ENCODE results near the gene MARCKSL1.

MARCKSL1 gene

DNA sequence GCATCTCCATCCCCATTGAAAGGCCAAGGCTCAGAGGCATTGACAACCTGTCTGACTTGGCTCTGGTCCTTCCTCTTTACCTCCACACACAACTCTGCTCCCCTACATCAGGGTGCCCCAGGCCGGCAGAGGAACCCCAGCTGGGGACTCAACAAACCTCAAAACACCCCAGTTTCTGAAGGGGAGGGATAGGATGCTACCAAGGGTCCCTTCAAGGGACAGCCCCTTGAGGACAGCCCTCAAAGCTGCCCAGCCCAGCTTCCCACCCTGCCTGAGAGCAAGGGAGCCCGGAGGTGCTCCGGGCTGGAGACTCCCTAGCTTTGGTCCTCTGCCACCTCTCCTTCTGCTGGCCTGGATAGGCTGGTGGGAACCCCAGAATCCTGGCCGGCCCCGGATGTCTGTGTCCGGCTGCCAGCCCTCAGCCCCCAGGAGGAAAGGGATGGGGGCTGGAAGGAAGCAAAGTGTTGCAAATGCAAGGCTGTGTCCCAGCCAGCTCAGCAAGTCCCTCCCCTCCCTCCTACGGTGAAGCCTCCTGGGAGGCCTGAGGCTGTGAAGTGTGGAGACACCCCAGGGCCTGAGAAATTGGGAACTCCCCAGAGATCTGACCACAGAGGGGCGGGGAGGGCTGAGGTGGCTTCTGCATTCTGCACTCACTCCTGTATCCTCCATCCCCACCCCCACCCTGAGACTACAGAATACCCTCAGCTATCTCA lies 1.1 kb upstream of the MARCKSL1 start:
- TF ChIP-seq, protein P1, sequence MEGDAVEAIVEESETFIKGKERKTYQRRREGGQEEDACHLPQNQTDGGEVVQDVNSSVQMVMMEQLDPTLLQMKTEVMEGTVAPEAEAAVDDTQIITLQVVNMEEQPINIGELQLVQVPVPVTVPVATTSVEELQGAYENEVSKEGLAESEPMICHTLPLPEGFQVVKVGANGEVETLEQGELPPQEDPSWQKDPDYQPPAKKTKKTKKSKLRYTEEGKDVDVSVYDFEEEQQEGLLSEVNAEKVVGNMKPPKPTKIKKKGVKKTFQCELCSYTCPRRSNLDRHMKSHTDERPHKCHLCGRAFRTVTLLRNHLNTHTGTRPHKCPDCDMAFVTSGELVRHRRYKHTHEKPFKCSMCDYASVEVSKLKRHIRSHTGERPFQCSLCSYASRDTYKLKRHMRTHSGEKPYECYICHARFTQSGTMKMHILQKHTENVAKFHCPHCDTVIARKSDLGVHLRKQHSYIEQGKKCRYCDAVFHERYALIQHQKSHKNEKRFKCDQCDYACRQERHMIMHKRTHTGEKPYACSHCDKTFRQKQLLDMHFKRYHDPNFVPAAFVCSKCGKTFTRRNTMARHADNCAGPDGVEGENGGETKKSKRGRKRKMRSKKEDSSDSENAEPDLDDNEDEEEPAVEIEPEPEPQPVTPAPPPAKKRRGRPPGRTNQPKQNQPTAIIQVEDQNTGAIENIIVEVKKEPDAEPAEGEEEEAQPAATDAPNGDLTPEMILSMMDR (IDR thresholded peaks at IDR 0.05; ENCODE audit: low read depth, low read length), result no peak
- H3K4me3 ChIP-seq (ENCODE audit: low read depth, low read length), result no peak overlapping the region

GRCh38 chr1:32336591-32336932 lies 529 bp upstream of the MARCKSL1 start:
- TF ChIP-seq, protein P1 (IDR thresholded peaks at IDR 0.05; ENCODE audit: low read depth, low read length), result no peak
- peak overlapping the region; percentile 78 for H3K4me3 ChIP-seq (ENCODE audit: low read depth, low read length)

GRCh38 chr1:32335535-32335789 lies 571 bp downstream of the MARCKSL1 start:
- peak overlapping the region; percentile 78 for H3K4me3 ChIP-seq (ENCODE audit: low read depth, low read length)
- TF ChIP-seq, protein P1 (IDR thresholded peaks at IDR 0.05; ENCODE audit: low read depth, low read length), result no peak

DNA sequence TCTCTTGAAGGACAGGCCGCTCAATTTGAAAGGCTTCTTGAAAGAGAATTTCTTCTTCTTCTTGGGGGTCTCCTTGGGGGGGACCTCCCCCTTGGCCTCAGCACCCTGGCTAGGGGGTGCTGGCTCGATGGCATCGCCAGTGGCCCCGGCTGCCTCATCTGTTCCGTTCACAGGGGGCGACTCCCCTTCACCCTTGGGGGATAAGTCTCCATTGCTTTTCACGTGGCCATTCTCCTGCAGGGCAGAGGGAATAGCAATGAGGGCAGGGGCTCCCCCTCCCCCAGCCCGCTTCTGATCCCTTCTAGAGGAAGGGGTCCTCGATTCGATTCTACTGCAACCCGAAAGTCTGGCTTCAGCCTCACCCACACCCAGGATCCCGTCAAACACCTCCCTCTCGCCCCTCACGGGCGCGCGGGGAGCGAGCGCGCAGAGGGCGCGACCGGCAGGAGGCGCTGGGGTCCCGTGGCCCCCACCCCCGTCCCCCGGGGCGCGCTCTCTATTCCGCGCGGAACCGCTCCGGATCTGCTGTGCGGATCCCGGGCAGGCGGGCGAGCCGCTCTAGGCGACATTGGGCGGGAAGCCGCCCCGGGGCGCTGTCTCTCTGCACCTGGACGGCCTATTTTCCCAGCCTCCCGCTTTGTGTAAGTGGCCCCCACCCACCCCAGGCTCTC lies 1.0 kb downstream of the MARCKSL1 start:
- H3K4me3 ChIP-seq (ENCODE audit: low read depth, low read length), result peak overlapping the region; percentile 78
- TF ChIP-seq, protein P1 (IDR thresholded peaks at IDR 0.05; ENCODE audit: low read depth, low read length), result peak; percentile 75

- TF ChIP-seq, protein P1 (IDR thresholded peaks at IDR 0.05; ENCODE audit: low read depth, low read length), result no peak
- H3K4me3 ChIP-seq (ENCODE audit: low read depth, low read length), result peak overlapping the region; percentile 78
Observed at GRCh38 chr1:32334274-32334861, 1.7 kb downstream of the MARCKSL1 start.

DNA sequence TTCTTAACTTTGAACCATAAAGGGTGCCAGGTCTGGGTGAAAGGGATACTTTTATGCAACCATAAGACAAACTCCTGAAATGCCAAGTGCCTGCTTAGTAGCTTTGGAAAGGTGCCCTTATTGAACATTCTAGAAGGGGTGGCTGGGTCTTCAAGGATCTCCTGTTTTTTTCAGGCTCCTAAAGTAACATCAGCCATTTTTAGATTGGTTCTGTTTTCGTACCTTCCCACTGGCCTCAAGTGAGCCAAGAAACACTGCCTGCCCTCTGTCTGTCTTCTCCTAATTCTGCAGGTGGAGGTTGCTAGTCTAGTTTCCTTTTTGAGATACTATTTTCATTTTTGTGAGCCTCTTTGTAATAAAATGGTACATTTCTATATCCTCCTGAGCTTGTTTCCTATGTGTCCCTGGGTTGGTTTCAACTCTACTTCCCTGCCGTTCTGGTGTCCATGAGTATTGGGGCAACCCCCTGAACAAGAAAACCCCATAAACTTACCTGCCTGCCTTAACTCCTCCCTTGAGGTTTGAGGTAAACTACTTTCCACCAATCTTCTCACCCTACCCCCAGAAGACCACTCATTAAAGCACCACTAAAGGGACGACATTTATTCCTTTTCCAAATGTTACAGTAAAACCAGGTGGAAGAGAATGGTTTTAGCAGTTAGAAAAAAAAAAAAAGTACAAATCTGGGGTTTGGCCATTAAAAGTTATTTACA lies 2.6 kb downstream of the MARCKSL1 start:
- H3K4me3 ChIP-seq (ENCODE audit: low read depth, low read length), result no peak overlapping the region
- TF ChIP-seq, protein P1 (IDR thresholded peaks at IDR 0.05; ENCODE audit: low read depth, low read length), result no peak
